Left ventricle myocardium inferior (tissue), 1 donor: ENCODE measurements around the gene MINPP1. TPM values are rescaled to one million over a fixed set of nuclear protein-coding genes. Genes with fewer than 3 reads are reported as not detected.
A peak's percentile ranks its signal among the peaks of the same experiment; 100 is the strongest.

Experiments used
- DNase-seq: peaks from one replicate; pipeline ENCODE4 v3.0.0-alpha.2; 2020
- H3K27ac ChIP-seq: fragments of 200-600 bp; replicated peaks from 2 replicates; pipeline ENCODE4 v1.8.0; 2021
- H3K27me3 ChIP-seq: fragments of 200-600 bp; 2 replicates; pipeline ENCODE4 v1.8.0; 2021; ENCODE audit warnings: low read depth
- H3K36me3 ChIP-seq: fragments of 200-600 bp; 2 replicates; pipeline ENCODE4 v1.8.0; 2021
- H3K4me1 ChIP-seq: fragments of 200-600 bp; 2 replicates; pipeline ENCODE4 v1.8.0; 2021
- H3K4me3 ChIP-seq: fragments of 200-600 bp; 2 replicates; pipeline ENCODE4 v1.8.0; 2021; ENCODE audit warnings: mild to moderate bottlenecking, moderate library complexity
- H3K9me3 ChIP-seq: fragments of 200-600 bp; replicated peaks from 2 replicates; pipeline ENCODE4 v1.8.0; 2021
- CTCF ChIP-seq: fragments of 200-600 bp; IDR thresholded peaks from 2 replicates; pipeline ENCODE4 v1.8.0; 2021; ENCODE audit warnings: antibody characterized with exemption, mild to moderate bottlenecking, borderline replicate concordance
- intact Hi-C: fragments of 100-400 bp; cut with micrococcal nuclease; formaldehyde crosslinking; loops from one replicate; pipeline ENCODE4 v1.11.0; 2022
- total RNA-seq: library from RNA; stranded (reverse); fragmentation: NEBNext Ultra II Directional; extraction: Animal tissue kit (Norgen Biotek cat#: 25700); gene quantifications from one replicate; pipeline ENCODE4 v1.2.1, GENCODE V29; 2021
- donor health status: DM: no; HTN: yes; CAD: no; lungs with severe emphysema.

MINPP1 gene
- total RNA-seq, 1 donor from 2014 or later = 5.4 TPM

DNA sequence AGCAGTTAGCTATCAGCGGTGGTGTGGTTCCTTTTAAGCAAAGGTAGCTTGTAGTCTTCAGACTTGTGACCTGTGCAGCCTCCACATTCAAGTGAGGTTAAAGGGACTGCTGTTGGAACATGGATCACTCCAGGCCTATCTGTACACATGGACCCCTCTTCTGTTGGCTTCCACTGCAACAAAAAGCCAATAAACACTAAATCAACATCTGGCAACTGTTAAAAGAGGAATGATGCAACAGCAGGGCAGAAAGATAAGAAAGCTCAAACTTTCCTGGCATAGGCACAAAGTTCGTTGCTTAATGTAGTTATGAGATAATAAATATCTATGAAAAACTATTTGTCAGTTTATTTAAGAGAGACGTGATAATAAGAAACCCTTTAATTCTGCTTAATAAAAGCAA is 4.0 kb upstream of the MINPP1 start:
- H3K4me1 ChIP-seq = peaks cover 21% of the 10 kb centered on the region
- no peaks in the 10 kb centered on the region for H3K9me3 ChIP-seq
- no peak for TF ChIP-seq CTCF
- intact Hi-C loops = no loop called here
- no peak overlapping the region for H3K4me3 ChIP-seq
- H3K27me3 ChIP-seq = peaks cover 7% of the 10 kb centered on the region
- no peak overlapping the region for H3K27ac ChIP-seq
- DNase-seq = no peak
- H3K36me3 ChIP-seq = no peaks in the 10 kb centered on the region

GRCh38 chr10:87503401-87503800 is 1.3 kb upstream of the MINPP1 start:
- peaks cover 44% of the 10 kb centered on the region for H3K4me1 ChIP-seq
- no peak for TF ChIP-seq CTCF
- H3K27me3 ChIP-seq = no peaks in the 10 kb centered on the region
- H3K27ac ChIP-seq = no peak overlapping the region
- no peak for DNase-seq
- H3K4me3 ChIP-seq = no peak overlapping the region
- intact Hi-C loops = no loop called here
- H3K36me3 ChIP-seq = peaks cover 2% of the 10 kb centered on the region
- no peaks in the 10 kb centered on the region for H3K9me3 ChIP-seq

GRCh38 chr10:87503886-87504285 is 807 bp upstream of the MINPP1 start:
- H3K27me3 ChIP-seq = no peaks in the 10 kb centered on the region
- DNase-seq = no peak
- peaks cover 44% of the 10 kb centered on the region for H3K4me1 ChIP-seq
- H3K9me3 ChIP-seq = no peaks in the 10 kb centered on the region
- peak overlapping the region; percentile 90 for H3K27ac ChIP-seq
- no peak for TF ChIP-seq CTCF
- intact Hi-C loops = no loop called here
- H3K4me3 ChIP-seq = peak overlapping the region; percentile 93
- peaks cover 7% of the 10 kb centered on the region for H3K36me3 ChIP-seq

GRCh38 chr10:87504307-87504639 is 420 bp upstream of the MINPP1 start:
- no peak for TF ChIP-seq CTCF
- intact Hi-C loops = no loop called here
- Histone ChIP-seq H3K27me3 (no peaks in the 10 kb centered on the region), H3K27ac (peak overlapping the region; percentile 90), H3K9me3 (no peaks in the 10 kb centered on the region), H3K36me3 (peaks cover 11% of the 10 kb centered on the region), H3K4me1 (peaks cover 44% of the 10 kb centered on the region), H3K4me3 (peak overlapping the region; percentile 93)
- DNase-seq = no peak

GRCh38 chr10:87505366-87506111 is 846 bp downstream of the MINPP1 start:
- H3K36me3 ChIP-seq = peaks cover 23% of the 10 kb centered on the region
- peak overlapping the region; percentile 90 for H3K27ac ChIP-seq
- peak; percentile 68 for TF ChIP-seq CTCF
- intact Hi-C loops = no loop called here
- peak overlapping the region; percentile 93 for H3K4me3 ChIP-seq
- no peaks in the 10 kb centered on the region for H3K9me3 ChIP-seq
- peaks cover 44% of the 10 kb centered on the region for H3K4me1 ChIP-seq
- peak; percentile 53 for DNase-seq
- no peaks in the 10 kb centered on the region for H3K27me3 ChIP-seq
